Measurements from ENCODE around the gene RMND5B.

The RMND5B gene

GRCh38 chr5:178136990-178137389, 6.2 kb downstream of the RMND5B start:
- DNase-seq, result no peak

- DNase-seq, result no peak
Observed at GRCh38 chr5:178137991-178138390, 7.2 kb downstream of the RMND5B start.

GRCh38 chr5:178141550-178141949, 10.7 kb downstream of the RMND5B start:
- DNase-seq, result no peak

GRCh38 chr5:178142642-178143041, 11.8 kb downstream of the RMND5B start:
- DNase-seq, result no peak

- no peak for DNase-seq
Observed at GRCh38 chr5:178143246-178143645, 12.4 kb downstream of the RMND5B start.

- no peak for DNase-seq
Observed at GRCh38 chr5:178143901-178144300, 13.1 kb downstream of the RMND5B start.

GRCh38 chr5:178145965-178146820, 15.4 kb downstream of the RMND5B start:
- DNase-seq, result peak; percentile 80

- no peak for DNase-seq
Observed at GRCh38 chr5:178147406-178147805, 16.6 kb downstream of the RMND5B start.

GRCh38 chr5:178149199-178149932, 18.6 kb downstream of the RMND5B start:
- no peak for DNase-seq

- DNase-seq, result no peak
Observed at GRCh38 chr5:178150977-178151734, 20.3 kb downstream of the RMND5B start.

GRCh38 chr5:178152491-178153444, 22.0 kb downstream of the RMND5B start:
- no peak for DNase-seq

- DNase-seq, result peak; percentile 99
Observed at GRCh38 chr5:178153530-178154340, 22.9 kb downstream of the RMND5B start, which contains the start of gene NHP2. TSS of gene NHP2 (minus strand) at chr5:178153885. CDS start at chr5:178153817, 68 bp downstream.

- no peak for DNase-seq
Observed at GRCh38 chr5:178155065-178155464, 24.3 kb downstream of the RMND5B start.

GRCh38 chr5:178160176-178160575, 29.4 kb downstream of the RMND5B start:
- DNase-seq, result no peak

GRCh38 chr5:178162481-178162880, 31.7 kb downstream of the RMND5B start:
- DNase-seq, result no peak

GRCh38 chr5:178163772-178164735, 33.2 kb downstream of the RMND5B start:
- peak; percentile 91 for DNase-seq

GRCh38 chr5:178165581-178165980, 34.8 kb downstream of the RMND5B start:
- no peak for DNase-seq

GRCh38 chr5:178170455-178170854, 39.6 kb downstream of the RMND5B start:
- DNase-seq, result no peak

GRCh38 chr5:178174456-178174855, 43.6 kb downstream of the RMND5B start:
- no peak for DNase-seq

- DNase-seq, result no peak
Observed at GRCh38 chr5:178176791-178177190, 46.0 kb downstream of the RMND5B start.

Measured in CD4-positive, alpha-beta T cell treated with Interleukin-12 subunit alpha and Interleukin-12 subunit beta, for 1 hour (primary cell).